Activated gamma-delta T cell treated with anti-CD3 and anti-CD28 coated beads, Interleukin-2, amount 50 U/mL, for 16 hours (primary cell): ENCODE data around the gene RASGRP3.

Source experiments
- DNase-seq: peaks from one replicate; pipeline ENCODE4 v3.0.0-alpha.2; 2020; ENCODE audit warnings: low read depth

Gene RASGRP3

DNA sequence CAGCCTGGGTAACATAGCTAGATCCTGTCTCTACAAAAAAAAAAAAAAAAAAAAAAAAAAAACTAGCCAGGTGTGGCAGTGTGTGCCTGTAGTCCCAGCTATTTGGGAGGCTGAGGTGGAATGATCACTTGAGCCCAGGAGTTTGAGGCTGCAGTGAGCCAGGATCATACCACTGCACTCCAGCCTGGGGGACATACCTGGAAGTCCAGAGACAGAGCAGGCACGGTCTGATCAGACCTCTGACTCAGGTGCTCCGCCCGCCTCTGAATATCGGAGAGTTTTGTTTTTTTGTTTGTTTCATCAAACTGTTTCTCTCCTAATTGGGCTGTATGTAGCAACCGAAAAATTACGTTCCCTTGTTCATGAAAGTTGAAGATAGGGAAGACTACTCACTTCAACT is 49.2 kb downstream of the RASGRP3 start:
- DNase-seq, result no peak

DNA sequence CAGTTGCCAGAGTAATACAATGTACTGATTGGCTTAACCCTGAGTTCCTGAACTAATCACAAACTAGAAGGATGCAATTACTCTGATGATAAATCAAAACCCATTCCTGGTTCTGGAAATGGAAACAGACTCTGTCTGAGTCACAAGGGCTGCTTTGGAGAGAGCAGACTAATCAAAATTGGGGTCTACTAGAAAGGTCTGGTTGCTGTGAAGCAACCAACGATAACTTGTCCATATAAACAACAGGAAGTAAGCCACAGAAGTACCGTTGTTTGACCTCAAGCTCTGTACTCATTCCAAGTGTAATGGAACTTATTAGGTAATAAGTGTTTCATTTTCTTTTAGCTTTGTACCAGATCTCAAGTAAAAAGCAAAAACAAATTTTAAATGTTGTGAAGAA is 49.7 kb downstream of the RASGRP3 start:
- no peak for DNase-seq

DNA sequence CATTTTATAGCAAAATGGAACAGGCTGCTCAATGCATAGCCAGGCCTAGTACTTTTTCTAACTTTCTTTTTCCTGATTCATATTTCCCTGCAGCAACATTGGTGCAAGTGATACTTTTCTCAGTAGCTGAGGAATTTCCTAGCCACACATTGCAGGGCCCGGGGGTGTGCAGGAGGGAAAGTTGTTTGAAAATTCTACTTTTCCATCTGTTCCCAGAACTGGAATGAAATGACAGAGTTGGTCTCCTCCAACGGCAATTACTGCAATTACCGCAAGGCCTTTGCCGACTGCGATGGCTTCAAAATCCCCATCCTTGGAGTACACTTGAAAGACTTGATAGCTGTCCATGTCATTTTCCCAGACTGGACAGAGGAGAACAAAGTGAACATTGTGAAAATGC is 50.5 kb downstream of the RASGRP3 start:
- no peak for DNase-seq

DNA sequence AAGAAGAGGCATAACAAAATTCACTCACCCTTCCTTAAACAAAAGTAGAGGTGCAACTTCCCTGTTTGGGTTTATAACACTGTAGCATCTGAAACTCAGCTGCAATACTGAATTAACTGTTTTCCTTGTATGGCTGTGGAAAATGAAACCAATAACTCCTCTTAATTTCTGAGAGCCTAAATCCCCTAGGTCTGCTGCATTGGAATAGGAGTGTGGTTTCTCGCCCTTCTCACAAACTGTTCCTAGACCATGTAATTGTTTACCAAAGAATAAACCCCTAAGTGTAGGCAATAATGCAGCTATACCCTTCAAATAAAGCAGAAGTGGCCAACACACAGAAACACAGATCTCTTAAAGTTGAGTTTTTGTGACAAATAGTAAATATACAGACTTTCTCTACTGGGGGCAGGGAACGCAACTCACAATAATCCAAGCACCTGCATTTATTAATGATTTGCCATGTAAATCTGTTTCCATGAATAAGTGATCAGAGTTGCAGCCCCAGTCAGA is 52.0 kb downstream of the RASGRP3 start:
- DNase-seq, result no peak

DNA sequence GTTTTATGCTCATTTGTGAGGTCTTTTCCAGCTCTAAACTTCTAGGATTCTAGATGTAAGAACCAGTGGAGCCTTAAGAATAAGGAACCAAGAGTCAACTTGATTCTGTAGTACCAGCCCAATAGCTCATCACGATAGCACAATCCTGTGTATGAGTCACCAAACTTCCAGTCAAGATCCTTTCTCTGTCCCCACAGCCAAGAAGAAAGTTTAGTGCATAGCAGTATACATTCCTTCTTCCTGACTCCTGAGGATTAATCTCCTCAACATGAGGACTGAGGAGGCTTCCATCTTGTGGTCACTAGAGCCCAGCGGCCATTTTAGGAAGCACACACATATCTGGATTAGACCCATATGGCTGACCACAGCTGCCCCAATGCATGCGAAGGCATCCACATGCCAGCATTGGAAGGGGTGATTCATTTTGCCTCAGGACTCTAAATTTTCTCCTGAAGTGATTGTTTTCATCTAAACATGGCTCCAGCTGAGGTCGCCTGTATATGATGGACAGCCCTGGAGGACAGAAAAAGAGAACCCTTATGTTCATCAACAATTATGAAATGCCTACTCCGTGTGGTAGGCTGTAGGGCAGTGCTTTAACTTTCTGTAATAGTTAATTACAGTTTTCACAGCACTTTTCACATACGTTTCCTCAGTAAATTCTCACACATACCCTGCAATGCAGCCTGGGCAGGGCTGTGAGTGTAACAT is 53.5 kb downstream of the RASGRP3 start:
- no peak for DNase-seq

DNA sequence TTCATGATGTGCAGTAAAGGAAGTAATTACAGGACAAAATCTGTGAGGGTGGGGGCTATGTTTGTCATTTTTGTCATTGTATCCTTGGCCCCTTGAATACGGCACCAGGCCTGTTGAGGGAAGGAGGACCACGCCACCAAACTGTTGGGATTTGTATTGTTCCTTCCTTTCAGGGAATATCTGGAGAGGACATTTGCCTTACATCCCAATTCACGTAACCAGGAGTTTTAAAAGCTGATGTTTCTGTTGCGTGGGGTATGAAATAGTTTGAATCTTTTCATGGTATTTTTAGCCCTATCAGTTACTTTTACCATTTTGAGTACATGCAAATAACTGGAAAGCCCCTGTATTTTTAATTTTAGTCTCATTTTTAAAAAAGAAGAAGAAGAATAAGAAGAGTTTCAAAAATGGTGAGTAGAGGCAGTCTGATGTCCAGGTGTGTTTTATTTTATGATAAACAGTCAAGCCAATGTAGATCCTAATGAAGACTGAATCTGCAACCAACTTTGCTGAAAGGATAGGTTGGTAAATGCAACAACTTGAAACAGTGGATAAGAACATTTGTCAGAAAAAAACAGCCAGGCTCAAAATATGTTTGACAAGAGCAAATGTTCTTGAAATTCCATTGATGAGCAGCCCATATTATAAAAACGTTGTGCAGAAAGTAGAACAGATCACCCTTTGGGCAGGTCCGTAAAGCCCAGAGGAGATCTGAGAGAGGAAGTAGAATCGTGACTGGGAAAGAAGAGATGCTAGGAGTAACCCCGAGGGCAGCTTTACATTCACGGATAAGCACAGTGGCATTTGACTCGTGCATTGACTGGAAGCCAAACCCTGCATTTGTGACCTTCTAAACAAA is 54.5 kb downstream of the RASGRP3 start:
- DNase-seq, result no peak

DNA sequence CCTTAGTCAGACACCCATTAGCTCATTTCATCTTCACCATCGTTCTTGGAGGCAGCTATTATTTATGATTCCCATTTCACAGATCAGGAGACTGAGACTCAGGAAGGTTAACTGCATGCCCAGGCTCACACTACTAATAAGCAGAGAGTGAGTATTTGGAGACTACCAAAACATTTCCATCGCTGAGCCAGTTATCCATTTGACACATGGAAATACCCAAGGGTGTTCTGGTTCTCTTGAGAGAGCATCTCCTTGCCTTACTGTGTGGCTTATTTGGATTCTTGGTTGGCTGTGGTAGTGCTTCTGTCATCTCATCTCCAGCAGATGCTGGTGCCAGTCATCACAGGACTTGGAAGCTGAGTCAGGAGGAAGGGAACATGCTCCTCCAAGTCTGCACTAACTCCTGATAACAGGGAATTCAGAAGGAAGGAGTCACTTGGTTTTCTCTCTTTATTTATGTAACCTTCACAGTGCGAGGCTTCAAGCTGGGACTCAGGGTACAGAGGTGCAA is 55.2 kb downstream of the RASGRP3 start:
- DNase-seq, result no peak

DNA sequence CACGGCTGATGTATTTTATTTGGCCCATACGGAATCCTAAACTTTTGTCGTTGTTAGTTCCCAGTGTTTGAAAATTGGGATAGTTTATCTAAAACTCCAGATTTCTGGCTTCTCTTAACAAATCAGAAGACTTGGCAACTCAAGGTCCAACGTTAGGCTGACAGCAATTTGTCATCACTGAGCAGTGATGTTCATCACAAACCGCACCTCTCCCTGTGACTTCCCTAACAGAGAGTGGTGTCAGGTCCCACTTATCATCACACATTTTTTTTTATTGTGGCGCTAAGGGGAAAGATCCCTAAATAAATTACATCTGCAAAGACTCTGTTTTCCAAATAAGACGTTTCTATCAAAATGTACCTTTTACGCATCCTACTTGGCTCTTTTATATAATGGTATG is 55.7 kb downstream of the RASGRP3 start:
- DNase-seq, result no peak

DNA sequence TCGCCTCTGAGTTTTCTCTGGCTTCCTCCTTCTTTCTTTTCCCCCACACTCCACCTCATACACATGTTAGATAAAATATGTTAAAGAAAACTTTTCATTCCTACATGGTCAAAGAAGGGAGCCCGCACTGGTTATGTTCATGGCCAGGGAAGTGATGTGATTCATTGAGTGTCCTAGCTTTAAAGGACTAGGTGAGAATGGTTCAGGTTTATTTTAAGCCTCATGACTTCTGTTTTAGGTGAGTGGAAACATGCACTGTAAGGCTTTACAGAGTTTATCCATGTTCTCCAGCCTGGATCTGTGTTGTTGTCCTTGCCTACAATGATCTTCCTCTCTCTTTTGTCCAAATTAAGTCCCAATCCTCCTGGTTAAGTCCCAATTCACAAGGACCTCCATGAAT is 56.5 kb downstream of the RASGRP3 start:
- no peak for DNase-seq

DNA sequence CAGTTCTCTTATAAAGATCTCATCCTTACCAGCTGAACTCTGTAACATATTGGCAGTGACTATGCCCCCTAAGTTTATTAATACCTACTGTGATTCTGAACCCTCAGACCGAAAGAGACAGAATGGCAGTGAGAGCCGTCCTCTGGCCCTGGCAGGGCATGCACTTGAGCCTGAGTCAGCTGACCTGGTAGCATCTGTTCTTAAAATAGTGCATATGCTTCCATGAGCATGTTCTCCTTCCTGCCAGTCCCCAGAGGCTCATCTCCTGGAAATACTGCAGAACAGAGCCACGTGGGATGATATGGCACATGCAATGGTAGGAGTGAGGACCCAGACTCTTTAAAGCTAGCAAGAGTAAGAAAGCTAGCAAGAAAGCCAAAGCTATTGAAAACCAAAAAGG is 59.0 kb downstream of the RASGRP3 start:
- no peak for DNase-seq

DNA sequence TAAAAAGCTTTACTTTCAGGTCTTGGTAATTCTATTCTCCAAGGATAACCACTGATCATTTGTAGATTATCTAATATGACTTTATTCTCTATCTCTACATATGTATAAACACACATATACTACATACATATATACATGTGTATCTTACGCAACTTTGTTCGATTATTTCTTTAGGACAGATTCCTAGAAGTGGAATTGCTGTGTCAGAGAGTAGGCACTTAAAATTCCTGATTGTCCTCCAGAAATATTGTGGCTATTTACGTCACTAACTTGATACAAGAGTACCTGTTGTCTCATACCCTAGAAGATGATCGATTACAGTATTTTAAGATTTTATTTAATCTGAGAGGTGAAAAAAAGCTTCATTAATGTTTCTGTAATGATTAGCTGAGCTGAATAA is 64.8 kb downstream of the RASGRP3 start:
- DNase-seq, result no peak

DNA sequence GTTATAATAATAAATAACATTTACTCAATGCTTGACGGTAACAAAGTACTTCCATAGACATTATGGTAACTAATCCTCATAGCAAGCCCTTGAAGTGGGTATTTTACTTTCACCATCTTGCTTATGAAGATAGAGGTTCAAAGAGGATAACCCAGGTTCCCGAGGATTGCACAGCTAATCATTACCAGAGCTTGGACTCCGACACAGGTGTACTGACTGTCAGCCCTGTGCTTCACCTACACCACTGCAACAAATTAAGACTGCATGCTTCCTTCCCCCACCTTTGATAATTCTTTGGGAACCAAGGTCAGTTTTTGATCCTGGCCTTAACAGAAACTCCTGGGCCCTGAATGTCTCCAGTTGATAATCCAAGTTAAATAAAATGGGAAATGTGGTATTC is 73.8 kb downstream of the RASGRP3 start:
- DNase-seq, result no peak

DNA sequence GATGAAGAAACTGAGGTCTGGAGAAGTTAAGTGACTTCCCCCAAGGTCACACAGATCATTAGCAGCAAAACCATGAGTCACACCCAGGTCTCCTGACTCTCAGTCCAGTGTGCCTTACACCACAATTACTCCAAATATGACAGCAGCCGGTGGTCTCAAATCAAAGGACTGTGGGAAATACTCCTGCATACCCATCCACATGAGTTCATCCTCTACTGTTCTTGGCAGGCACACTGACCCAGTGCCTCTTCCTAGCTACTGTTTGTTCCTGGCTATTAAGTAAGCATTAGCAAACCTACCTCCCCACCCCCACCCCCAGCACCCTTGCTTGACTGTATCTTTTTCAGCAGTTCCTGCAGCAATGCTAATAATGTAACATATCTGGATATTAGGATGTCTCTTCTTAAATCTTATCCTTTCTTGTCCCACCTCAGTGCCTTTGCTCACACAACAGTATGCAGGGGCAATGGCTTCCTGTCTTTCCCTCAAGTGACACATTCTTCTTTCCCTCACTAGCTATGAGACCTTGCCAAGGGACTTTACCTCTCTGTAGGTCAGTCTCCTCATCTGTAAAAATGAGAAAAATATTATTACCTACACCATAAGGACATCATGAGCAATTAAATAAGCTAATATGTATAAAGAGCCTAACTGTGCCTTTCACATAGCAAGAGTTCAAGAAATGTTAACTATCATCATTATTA is 76.5 kb downstream of the RASGRP3 start:
- no peak for DNase-seq

DNA sequence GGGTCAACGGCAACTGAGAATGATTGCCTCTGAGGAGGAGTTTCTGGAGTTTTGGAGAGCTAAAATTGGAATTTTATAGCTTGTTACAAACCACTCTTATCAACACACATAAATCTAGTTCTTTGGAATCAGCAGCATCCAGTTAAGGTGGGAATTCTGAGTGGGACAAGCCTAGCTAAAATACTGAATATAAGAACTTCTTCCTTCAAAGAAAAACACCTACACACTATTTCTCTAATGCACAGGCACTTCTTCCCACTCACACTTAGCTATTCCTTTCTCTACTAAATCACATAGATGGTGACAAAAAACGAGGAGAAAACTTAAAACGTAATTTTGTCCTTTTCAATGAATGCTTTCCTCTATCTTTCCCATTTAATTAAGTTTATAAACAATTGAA is 79.2 kb downstream of the RASGRP3 start:
- DNase-seq, result no peak

DNA sequence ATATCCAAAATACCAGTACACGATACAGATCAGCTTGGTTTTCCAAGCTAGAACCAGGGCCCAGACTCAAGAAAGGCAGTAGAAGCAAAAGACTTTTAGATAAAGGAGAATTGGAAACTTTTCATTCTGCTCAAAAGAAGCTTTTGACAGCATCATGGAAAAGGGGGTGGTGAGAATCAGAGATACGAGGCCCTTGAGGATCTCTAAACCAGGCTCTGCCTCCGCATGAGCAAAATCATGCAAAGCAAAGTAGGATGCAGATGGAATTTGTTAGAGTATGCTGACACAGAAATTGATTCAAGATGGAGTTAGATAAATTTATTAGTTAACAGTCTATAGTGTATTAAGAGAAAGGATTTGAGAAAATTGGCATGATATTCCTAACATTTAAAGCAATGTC is 82.9 kb downstream of the RASGRP3 start:
- no peak for DNase-seq

DNA sequence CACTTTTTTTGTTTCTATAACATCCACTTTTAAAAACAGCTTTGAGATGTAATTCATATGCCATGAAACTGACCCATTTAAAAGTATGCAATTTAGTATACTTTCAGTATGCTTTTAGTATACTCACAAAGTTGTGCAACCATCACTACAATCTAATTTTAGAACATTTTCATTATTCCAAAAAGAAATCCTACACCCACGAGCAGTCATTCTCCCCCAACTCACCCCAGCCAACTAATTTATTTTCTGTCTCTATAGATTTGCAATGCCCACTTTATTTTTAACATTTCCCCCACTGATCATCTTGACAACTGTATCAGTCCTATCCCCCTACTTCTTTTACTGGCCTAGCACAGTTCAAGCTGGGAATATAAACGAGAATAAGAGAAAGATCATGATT is 83.6 kb downstream of the RASGRP3 start:
- no peak for DNase-seq

DNA sequence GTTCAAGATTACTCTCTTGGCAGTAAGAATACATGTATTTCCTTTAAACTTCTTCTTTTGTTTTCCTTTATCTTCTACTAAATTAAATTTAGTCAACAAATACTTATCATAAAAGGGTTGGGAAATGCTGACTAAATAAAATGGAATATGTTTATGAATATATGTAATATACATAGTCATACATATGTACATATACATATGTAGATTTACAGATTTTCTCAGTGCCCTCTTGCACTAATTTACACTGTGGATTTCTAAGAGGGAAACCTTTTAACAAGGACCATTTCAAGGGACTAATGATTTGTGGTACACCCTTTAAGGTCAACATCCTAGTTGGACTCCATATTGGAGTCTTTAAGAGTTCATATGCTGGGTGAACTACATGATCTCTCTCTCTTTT is 85.4 kb downstream of the RASGRP3 start:
- DNase-seq, result no peak

DNA sequence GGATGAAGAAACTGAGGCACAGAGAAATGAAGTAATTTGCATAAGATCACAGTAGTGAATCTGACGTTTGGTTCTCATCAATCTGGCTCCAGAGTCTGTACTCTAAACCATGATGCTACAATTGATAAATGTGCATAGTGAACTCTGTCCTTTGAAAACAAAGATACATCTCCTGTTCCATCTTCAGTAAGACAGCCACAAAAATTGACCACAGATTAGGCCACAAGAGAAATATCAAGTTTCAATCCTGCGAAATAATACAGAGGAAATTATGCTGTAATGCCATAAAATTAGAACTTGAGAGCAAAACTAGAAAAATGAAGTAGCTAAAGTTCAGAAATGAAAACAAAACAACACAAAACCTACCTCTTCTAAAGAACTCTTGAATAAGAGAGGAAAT is 94.2 kb downstream of the RASGRP3 start:
- DNase-seq, result no peak

DNA sequence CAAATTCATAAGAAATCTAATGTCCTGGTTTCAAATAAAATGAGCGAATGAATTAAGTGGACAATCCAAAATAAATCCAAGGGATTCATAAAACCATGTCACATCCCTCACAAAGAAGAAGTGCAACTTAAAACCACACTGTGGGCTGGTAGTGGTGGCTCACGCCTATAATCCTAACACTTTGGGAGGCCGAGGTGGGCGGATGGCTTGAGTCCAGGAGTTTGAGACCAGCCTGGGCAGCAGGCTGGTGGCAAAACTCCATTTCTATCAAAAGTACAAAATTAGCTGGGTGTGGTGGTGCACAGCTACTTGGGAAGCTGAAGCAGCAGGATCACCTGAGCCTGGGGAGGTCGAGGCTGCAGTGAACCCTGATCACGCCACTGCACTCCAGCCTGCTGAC is 97.2 kb downstream of the RASGRP3 start:
- DNase-seq, result no peak

DNA sequence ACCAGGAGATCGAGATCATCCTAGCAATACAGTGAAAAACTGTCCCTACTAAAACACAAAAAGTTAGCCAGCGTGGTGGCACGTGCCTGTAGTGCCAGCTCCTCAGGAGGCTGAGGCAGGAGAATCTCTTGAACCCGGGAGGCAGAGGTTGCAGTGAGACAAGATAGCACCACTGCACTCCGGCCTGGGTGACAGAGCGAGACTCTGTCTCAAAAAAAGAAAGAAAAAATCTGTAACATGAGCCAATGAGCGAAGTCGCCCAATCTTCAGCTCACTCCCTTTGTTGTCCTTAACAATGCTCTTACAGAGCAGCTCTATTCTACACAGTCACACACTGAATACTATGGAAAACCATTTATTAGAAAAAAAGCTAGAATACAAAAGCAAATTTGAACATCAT is 100.6 kb downstream of the RASGRP3 start:
- no peak for DNase-seq

DNA sequence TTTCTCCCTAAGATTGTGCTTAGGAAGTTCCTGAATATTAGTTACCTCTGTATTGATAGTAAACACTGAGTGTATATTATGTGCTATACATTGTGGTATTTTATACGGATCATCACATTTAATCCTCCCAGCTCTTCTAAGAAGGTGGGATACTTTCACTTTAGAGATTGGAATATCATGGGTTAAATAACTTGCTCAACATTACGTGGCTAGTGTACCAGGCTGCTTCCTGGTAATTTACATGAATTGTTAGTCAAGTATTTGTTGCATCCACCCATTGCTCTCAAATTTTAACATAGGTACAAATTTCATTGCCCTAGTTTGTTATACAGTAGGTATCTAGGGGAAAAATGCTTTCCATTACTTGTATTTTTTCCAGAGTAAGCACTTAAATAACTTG is 101.2 kb downstream of the RASGRP3 start:
- no peak for DNase-seq

DNA sequence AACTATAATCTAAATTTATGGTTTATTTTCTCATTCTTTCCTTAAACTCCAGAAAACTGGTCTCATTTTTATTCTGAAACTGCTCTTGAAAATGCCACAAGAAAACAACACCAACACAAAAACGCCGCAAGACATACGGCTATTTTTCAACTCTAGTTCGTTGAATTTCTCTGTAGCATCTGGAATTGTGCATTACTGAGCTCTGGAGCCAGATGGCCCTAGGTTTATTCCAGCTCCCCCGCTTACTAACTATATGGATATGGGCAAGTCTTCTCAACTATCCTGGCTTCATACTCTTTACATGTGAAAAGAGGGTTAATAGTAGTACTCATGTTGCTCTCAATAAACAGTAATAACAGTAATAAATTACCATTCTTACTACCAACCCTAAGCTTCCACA is 102.8 kb downstream of the RASGRP3 start:
- no peak for DNase-seq

DNA sequence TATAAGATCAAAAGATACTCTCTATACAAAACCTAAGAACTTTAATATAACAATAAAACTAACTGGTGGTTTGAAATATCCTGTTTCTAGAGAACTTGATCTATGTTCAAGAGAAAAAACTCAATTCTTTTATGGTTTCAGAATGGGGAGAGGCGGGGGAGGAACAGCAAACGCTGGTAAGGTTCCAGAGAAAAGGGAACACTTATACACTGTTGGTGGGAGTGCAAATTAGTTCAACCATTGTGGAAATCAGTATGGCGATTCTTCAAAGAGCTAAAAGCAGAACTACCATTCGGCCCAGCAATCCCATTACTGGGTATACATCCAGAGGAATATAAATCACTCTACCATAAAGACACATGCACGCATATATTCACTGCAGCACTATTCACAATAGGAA is 105.4 kb downstream of the RASGRP3 start:
- no peak for DNase-seq
